Measurements from ENCODE around the gene TMIGD3.

DNA sequence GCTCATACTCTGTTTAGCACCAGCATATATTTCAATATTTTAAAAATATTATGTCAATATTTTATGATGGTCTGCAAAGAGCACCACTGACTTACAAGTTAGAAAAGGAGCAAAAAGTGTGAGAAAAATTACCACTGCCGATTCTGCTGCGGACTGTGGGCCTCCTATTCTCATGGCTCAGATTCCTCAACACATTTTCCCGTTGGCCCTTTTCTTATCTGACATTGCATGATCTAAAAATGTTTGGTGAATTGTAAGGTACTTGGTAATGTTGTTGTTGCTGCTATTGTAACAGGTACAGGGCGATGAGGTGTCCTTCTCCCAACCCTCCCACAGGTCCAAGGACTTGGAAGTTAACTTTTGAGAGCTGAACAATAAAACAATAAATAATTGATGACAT, 28.9 kb downstream of the TMIGD3 start:
- TF ChIP-seq POLR2A (IDR thresholded peaks at IDR 0.05; ENCODE audit: low read depth) = no peak
- TF ChIP-seq CTCF (IDR thresholded peaks at IDR 0.05) = no peak
